A673 (cell line): ENCODE results near the gene RNF220. TPM values are rescaled to one million over a fixed set of nuclear protein-coding genes. Genes with fewer than 3 reads are reported as not detected.

ENCODE experiments used
- BruUV-seq: library from RNA; stranded (reverse); fragments of 400-500 nt; replicated peaks from 2 replicates; lab custom pipeline; 2021; lab: Mats Ljungman, UMichigan
- CTCF ChIA-PET: fragments of 300-600 bp; sonication (Branson Sonifier 250); formaldehyde crosslinking; loops from one replicate; lab custom pipeline; 2022; ENCODE audit warnings: antibody characterized with exemption; lab: Charles Lee
- POLR2A ChIA-PET: fragments of 300-600 bp; sonication (Branson Sonifier 250); formaldehyde crosslinking; loops from one replicate; lab custom pipeline; 2022; ENCODE audit warnings: antibody characterized with exemption; ENCODE audit not compliant: low non-redundant PET; lab: Charles Lee
- DNase-seq: peaks from one replicate; pipeline ENCODE4 v3.0.0-alpha.2; 2015; ENCODE audit warnings: low spot score
- H3K27ac ChIP-seq: fragments of 200-600 bp; sonication (generic); 2 replicates; pipeline ENCODE4 v1.5.1; 2016; ENCODE audit warnings: mixed run types, low read depth, mild to moderate bottlenecking, mixed read lengths, antibody characterized with exemption, low read length; ENCODE audit not compliant: poor library complexity, severe bottlenecking
- H3K27me3 ChIP-seq: fragments of 200-600 bp; sonication (generic); replicated peaks from 2 replicates; pipeline ENCODE4 v1.6.1; 2017; ENCODE audit warnings: mixed run types, low read depth, mild to moderate bottlenecking, mixed read lengths, antibody characterized with exemption, low read length; ENCODE audit not compliant: insufficient read depth, poor library complexity
- H3K36me3 ChIP-seq: fragments of 200-600 bp; sonication (generic); 2 replicates; pipeline ENCODE4 v1.6.1; 2016; ENCODE audit warnings: mixed run types, mild to moderate bottlenecking, mixed read lengths, antibody characterized with exemption, low read length; ENCODE audit not compliant: insufficient read depth, poor library complexity, severe bottlenecking
- H3K4me1 ChIP-seq: fragments of 200-600 bp; sonication (generic); 2 replicates; pipeline ENCODE4 v1.6.1; 2017; ENCODE audit warnings: mixed run types, mild to moderate bottlenecking, mixed read lengths, antibody characterized with exemption, low read length; ENCODE audit not compliant: insufficient read depth, poor library complexity, severe bottlenecking
- H3K4me3 ChIP-seq: fragments of 200-600 bp; sonication (generic); 2 replicates; pipeline ENCODE4 v1.5.1; 2016; ENCODE audit warnings: low read depth, mixed run types, mild to moderate bottlenecking, mixed read lengths, low read length; ENCODE audit not compliant: poor library complexity, severe bottlenecking
- H3K9me3 ChIP-seq: fragments of 200-600 bp; sonication (generic); 2 replicates; pipeline ENCODE4 v1.6.1; 2016; ENCODE audit warnings: mixed run types, low read depth, mild to moderate bottlenecking, mixed read lengths, antibody characterized with exemption, low read length; ENCODE audit not compliant: poor library complexity, severe bottlenecking
- CTCF ChIP-seq: fragments of 300-800, 200-600 bp; sonication (generic); conservative IDR thresholded peaks from 2 replicates; pipeline ENCODE4 v1.5.1; 2017; ENCODE audit warnings: low read depth, mild to moderate bottlenecking, antibody characterized with exemption, low read length, moderate library complexity, mixed read lengths
- EZH2 ChIP-seq: fragments of 200-600 bp; sonication (generic); IDR thresholded peaks from 2 replicates; pipeline ENCODE4 v1.6.1; 2017; ENCODE audit warnings: borderline replicate concordance, low read depth, mild to moderate bottlenecking, mixed read lengths, antibody characterized with exemption, low read length; ENCODE audit not compliant: poor library complexity, severe bottlenecking
- intact Hi-C: fragments of 100-400 bp; cut with micrococcal nuclease; formaldehyde crosslinking; loops from one replicate; pipeline ENCODE4 v1.10.0; 2022; ENCODE audit not compliant: unreplicated experiment
- total RNA-seq: library from RNA; stranded (reverse); gene quantifications from 2 replicates; pipeline ENCODE4 v1.2.3, GENCODE V29; 2021

Gene RNF220
- total RNA-seq, 1 experiment from 2014 or later, result 80.6 TPM

GRCh38 chr1:44367944-44368343, 37.1 kb upstream of the RNF220 start:
- Histone ChIP-seq H3K4me3 (no peak overlapping the region), H3K27me3 (no peaks in the 10 kb centered on the region), H3K36me3 (no peaks in the 10 kb centered on the region), H3K9me3 (no peaks in the 10 kb centered on the region), H3K27ac (no peak overlapping the region), H3K4me1 (no peaks in the 10 kb centered on the region)
- no TSS peak for BruUV-seq
- ChIA-PET CTCF (interaction anchor here (1.1 kb wide), 1 partner anchor 10 kb away, joined by 7 read pairs; no protein-coding TSS in a partner anchor), POLR2A (no interaction called here)
- no peak for DNase-seq
- TF ChIP-seq EZH2, result no peak
- no peak for TF ChIP-seq CTCF
- intact Hi-C loops, result no loop called here

GRCh38 chr1:44368471-44369151, 36.4 kb upstream of the RNF220 start:
- no peaks in the 10 kb centered on the region for H3K27me3 ChIP-seq
- intact Hi-C loops, result no loop called here
- BruUV-seq, result no TSS peak
- POLR2A ChIA-PET, result no interaction called here
- TF ChIP-seq CTCF (no peak), EZH2 (no peak)
- H3K4me3 ChIP-seq, result no peak overlapping the region
- CTCF ChIA-PET, result interaction anchor here (0.8 kb wide), 1 partner anchor 9 kb away, joined by 3 read pairs; no protein-coding TSS in a partner anchor
- DNase-seq, result no peak
- H3K9me3 ChIP-seq, result no peaks in the 10 kb centered on the region
- no peaks in the 10 kb centered on the region for H3K36me3 ChIP-seq
- no peak overlapping the region for H3K27ac ChIP-seq
- no peaks in the 10 kb centered on the region for H3K4me1 ChIP-seq

GRCh38 chr1:44371206-44371605, 33.8 kb upstream of the RNF220 start:
- Histone ChIP-seq H3K4me1 (no peaks in the 10 kb centered on the region), H3K27me3 (no peaks in the 10 kb centered on the region), H3K36me3 (no peaks in the 10 kb centered on the region), H3K4me3 (no peak overlapping the region), H3K27ac (no peak overlapping the region), H3K9me3 (no peaks in the 10 kb centered on the region)
- no TSS peak for BruUV-seq
- POLR2A ChIA-PET, result no interaction called here
- TF ChIP-seq EZH2, result no peak
- intact Hi-C loops, result no loop called here
- CTCF ChIA-PET, result no interaction called here
- no peak for DNase-seq

- Histone ChIP-seq H3K27me3 (no peaks in the 10 kb centered on the region), H3K4me1 (no peaks in the 10 kb centered on the region), H3K27ac (no peak overlapping the region), H3K36me3 (no peaks in the 10 kb centered on the region), H3K9me3 (no peaks in the 10 kb centered on the region), H3K4me3 (no peak overlapping the region)
- intact Hi-C loops, result no loop called here
- no TSS peak for BruUV-seq
- no peak for DNase-seq
- TF ChIP-seq EZH2, result no peak
- TF ChIP-seq CTCF, result no peak
- ChIA-PET CTCF (no interaction called here), POLR2A (no interaction called here)
Measured at GRCh38 chr1:44375547-44375946, 29.5 kb upstream of the RNF220 start.
